GM18517 (cell line): ENCODE results near the gene TEKTIP1.
"Not testable (repeated sequence)": the region's sequence is repeated elsewhere in the genome, so short reads cannot be mapped to it uniquely, and the experiment has no call there.

ENCODE experiments used
- ATAC-seq: cut with Tn5 transposase; IDR thresholded peaks from one replicate; pipeline ENCODE4 v1.9.1; 2021; ENCODE audit warnings: mild to moderate bottlenecking, moderate library complexity; ENCODE audit not compliant: unreplicated experiment

The TEKTIP1 gene

DNA sequence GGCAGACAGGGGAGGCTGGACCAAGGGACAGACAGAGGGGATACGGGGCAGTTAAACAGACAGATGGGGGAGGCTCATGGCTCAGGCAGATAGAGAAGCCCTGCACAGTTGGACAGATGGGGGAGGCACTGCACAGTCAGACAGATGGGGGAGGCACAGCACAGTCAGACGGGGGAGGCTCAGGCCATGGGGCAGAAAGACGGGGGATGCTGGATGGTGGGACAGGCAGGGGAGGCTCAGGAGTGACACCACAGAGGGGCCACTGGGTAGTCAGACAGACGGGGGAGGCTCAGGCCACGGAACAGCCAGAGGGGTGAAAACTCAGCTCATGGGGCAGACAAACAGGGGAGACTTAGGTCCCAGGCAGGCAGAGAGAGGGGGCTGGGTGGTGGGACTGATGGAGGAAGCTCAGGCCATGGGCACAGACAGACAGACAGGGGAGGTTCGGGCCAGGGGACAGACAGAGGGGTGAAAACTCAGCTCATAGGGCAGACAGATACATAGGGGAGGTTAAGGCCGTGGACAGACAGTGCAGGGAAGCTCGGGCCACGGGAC lies 17.5 kb downstream of the TEKTIP1 start:
- no peak for ATAC-seq

DNA sequence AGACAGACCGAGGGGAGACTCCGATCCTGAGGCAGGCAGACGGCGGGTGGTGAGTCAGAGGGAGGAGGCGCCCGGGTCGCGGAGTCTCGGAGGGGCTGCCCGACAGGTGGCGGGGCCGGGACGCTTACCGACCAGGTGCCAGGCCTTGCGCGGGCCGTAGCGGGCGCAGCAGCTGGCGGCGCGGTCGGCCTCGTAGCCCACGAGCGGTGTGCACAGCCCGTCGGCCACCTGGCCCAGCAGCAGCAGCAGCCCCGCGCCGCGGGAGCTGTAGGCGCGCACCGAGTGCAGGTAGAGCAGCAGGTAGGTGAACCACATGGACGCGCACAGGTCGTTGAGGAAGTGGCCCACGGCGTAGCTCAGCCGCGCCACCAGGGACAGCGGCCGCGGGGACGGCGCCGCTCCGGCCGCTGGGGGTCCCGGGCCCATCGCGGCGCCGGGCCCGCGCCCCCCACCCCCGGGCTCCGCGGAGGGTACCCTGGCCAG lies 18.0 kb downstream of the TEKTIP1 start:
- ATAC-seq, result peak; percentile 20

DNA sequence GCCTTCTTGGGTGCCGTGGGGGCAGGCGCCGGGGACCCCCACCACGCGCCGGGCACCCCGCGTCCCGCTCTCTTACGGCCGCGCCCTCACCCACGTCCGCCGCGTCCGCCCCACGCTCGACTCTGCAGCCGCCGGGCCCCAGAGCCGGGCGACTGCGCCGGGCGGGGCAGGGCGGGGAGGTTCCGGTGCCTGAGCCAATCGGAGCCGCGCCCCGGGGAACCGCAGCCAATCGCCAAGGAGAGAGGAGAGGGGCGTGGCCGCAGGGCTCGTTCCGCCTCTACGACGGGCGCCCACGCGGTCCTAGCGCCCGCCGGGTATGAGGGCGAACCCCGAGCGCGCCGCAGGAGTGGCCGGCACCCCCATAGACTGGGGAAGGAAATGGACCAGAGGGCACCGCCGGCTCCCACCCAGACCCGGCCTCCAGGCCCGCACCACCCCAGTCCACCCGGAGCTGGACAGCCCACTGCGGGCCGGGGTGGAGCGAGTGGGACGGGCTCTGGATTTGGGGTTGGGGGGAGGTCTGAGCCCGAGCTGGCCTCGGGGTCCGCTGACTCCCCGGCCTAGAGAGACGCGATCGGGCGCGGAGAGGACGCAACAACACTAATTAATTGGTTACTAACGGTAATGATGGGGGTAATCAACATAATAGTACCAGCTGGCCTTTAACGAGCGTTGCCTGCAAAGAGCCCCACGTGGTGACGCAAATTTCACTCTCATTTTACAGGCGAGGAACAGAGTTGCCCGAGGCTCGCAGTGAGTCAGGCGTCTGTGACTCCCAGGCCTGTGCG lies 18.7 kb downstream of the TEKTIP1 start, which contains the start of gene MFSD12:
MFSD12 (minus strand) TSS at position 126 of the 788 bp plus-strand sequence. CDS start 183 bp downstream, outside the sequence.
- ATAC-seq, result peak; percentile 68

DNA sequence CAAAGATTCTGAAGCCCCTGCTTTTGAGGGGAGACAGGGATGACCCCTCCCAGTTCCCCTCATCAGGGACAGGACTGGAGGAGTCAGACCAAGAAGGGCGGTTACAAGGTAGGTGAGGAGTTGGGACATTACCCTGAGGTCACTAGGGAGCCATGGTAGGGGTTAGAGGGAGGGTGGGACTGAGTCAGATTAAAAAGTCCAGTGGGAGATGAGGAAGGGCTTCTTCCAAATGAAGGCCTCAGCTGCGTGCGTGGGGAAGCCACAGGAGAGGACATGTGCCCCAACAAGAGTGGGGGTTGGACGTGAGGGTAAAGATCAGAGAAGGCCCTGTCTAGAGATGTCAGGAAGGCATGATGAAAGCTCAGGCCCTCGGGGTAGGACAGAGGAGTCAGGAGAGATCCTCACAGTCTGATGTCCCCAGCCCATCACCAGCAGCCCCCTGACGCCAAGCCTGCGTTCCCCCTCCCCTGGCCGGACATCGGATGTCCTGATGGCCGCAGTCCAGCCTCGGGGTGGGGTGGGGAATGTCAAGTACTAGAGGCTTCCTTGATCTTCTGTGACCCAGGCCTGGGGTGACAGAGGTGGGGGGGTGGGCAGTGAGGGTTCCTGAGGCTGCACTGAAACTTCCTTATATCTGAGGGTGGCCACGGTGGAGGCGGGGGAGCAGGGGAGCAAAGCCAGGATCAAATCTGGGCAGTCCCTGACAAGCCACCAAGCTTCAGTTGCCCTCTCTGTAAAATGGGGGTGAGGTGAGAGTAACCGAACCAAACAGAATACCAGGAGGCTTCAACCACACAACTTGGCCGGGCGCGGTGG lies 24.9 kb downstream of the TEKTIP1 start:
- no peak for ATAC-seq

DNA sequence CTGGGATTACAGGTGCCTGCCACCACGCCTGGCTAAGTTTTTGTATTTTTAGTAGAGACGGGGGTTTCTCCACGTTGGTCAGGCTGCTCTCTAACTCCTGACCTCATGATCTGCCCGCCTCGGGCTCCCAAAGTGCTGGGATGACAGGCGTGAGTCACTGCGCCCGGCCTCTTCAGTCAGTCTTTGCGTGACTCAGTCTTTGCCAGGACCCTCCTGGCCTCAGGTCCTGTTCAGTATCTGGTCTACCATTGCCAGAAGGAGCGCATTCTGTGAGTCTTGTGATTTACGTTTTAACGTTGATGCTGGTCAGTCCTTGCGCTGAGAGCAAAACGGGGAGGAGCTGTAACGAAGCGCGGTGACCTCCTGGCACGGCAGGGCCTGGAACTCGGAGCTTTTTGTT lies 26.2 kb downstream of the TEKTIP1 start:
- ATAC-seq, result no peak

DNA sequence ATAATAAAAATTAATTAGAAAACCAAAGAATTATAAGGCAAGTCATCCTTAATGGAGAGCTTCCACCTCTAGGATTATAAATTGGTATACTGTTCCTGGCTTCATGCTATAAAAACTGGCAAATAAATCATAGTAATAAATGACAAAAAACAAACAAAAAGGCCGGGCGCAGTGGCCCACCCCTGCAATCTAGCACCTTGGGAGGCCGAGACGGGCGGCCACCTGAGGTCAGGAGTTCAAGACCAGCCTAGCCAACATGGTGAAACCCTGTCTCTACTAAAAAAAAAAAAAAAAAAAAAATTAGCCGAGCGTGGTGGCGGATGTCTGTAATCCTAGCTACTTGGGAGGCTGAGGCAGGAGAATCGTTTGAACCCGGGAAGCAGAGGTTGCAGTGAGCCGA lies 31.1 kb downstream of the TEKTIP1 start:
- not testable (repeated sequence) for ATAC-seq

DNA sequence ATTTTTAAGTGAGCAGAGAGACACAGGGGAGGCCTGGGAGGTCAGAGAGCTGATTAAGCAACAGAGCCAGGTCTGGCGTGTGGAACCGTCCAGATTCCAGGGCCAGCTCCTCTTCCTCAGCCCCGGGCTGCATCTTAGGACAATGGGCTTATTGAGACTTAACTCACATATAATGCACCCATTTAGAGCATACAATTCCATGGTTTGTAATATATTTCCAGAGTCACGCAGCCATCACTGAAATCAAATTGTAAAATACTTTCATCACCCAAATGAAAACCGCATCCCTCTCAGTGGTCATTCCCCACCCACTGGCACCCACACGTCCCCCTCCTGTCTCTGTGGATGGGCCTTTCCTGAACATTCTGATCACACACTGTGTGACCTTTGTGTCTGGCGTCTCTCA lies 31.6 kb downstream of the TEKTIP1 start:
- ATAC-seq, result no peak

DNA sequence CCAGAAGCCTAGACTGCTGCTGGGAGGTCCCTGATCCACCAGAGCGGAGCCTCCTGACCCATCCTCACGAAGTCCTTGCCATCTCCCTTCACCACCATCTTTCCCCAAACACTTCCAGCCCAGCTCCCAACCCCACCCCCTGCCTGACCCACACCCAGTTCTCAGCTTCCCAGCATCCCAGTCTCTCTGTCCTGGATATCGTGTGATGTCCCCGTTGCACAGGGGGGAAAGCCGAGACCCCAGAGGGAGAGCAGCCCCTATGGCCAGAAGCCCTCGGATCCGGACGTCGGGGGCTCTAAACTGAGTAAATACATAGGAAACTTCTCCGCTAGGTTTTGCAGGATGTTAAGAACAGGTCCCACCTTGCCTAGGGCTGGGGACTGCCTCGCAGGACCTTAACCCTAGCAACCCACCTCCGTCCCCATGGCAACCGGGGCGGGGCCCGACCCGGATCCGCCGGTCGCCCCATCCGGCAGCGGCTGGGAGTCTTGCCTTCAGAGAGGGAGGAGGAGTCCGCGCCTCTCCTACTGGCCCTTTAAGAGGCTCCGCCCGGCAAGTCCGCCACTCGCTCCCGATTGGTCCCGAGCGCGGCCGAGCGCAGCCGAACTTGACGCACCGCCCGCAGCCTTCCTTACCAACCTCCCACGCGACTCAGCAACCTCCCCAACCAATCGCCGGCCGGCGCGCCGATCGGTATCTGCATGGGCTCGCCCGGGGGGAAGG lies 33.3 kb downstream of the TEKTIP1 start:
- peak; percentile 92 for ATAC-seq

DNA sequence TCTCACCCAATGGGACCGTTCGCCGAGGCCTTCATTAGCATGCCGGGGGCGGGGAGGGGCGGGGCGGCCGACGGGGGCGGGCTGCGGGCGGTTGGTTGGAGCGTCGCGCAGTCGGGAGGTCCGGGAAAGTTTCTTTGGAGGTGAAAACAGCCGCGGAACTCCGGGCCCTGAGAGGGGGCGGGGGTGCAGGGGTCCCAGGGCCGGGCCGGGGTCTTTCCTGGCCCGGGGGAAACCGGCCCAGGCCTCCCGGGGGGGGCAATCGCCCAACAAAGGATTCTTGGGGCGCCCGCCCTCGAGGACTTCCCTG lies 33.8 kb downstream of the TEKTIP1 start, which contains the start of gene HMG20B:
HMG20B (plus strand) TSS at position 90 of the 307 bp plus-strand sequence. CDS start 366 bp downstream, outside the sequence.
- peak; percentile 1 for ATAC-seq

DNA sequence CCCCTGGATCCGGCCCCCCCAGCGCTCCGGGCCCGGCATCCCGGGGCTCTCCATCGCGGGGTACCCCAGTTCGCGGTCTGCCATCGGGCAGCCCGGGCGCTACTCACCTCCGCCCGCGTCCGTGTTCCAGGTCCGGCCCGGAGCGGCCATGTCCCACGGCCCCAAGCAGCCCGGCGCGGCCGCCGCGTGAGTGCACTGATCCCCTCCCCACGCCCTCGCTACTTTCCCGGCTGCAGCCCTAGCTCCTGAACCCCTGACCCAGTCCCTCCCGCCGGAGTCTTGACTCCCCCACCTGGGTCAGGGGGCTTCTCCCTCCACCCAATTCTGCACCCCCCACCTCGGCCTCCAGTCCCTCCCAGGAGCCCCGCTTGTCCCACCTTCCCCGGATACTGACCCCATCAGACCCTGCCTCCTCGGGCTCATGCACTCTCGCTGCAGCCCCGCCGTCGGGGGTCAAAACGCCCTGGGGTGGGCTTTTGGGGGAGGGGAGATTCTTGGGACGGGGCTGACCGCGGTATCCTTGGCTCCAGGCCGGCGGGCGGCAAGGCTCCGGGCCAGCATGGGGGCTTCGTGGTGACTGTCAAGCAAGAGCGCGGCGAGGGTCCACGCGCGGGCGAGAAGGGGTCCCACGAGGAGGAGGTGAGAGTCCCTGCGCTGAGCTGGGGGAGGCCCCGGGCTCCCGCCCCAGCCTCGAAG lies 34.3 kb downstream of the TEKTIP1 start:
- ATAC-seq, result no peak

DNA sequence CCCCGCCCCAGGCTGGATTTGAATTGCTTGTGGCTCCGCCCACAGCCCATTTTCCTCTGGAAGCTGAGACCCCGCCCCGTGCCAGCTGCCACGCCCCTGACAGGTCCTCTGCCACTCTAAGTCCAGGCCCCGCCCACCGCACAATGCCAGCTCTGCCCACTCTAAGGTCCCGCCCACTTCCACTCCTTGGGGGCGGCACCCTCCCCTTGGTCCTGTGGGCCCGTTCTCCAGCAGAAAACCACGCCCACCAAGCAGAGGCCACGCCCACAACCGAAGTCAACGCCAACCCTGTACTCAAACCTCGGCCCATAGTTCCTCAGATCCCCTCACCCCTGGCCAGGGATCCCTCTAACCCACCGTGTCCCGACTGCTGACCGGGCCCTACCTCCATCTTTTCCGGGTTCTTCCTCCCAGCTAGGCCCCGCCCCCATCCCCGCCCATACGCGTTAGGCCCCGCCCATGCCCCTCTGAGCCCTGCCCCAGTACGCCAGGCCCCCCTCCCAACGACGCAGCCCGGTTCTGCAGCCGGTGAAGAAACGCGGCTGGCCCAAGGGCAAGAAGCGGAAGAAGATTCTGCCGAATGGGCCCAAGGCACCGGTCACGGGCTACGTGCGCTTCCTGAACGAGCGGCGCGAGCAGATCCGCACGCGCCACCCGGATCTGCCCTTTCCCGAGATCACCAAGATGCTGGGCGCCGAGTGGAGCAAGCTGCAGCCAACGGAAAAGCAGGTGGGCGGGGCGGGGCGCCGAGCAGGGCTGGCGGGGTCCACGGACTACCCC lies 35.1 kb downstream of the TEKTIP1 start:
- ATAC-seq, result no peak

DNA sequence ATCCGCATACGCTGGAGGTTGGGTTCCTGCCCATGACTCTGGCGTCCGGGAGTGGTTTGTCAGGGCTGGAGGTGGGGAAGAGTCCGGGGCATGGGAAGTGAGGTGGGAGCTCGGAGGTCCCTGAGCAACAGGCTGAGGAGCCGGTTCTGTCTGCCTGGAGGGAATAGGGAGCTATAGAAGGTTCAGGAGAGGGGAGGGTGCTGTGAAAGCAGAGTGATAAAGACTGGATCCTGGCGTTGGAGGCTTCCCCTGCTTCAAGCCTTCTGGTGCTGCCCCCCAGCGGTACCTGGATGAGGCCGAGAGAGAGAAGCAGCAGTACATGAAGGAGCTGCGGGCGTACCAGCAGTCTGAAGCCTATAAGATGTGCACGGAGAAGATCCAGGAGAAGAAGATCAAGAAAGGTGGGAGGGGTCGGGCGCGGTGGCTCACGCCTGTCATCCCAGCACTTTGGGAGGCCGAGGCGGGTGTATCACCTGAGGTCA lies 36.3 kb downstream of the TEKTIP1 start:
- ATAC-seq, result no peak

DNA sequence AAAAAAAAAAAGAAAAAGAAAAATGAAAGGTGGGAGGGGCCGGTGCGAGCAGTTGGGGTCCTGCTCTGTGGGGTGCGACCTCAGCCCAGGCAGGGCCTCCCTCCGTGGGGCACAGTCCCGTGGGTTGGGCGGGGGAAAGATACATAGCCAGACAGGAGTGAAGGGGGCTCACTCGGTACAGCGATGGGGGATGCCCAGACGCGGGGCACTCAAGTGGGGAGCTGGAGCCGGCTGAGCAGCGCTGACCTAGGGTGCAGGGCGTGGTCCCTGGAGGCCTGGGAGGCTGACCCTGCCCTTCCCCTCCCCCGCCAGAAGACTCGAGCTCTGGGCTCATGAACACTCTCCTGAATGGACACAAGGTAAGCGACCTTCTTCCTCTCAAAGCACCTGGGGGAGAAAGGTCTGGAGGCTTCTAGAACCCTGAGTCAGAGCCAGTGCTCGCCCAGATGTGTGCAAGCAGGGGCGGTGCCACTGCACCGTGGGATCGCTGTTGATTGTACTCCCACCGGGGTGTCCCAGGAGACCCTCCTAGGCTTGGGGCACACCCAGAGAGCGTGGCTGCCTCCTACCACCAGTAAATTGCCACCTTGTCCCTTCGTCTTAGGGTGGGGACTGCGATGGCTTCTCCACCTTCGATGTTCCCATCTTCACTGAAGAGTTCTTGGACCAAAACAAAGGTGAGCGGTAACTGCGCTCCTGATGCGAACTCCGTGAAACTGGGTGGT lies 37.1 kb downstream of the TEKTIP1 start:
- no peak for ATAC-seq

DNA sequence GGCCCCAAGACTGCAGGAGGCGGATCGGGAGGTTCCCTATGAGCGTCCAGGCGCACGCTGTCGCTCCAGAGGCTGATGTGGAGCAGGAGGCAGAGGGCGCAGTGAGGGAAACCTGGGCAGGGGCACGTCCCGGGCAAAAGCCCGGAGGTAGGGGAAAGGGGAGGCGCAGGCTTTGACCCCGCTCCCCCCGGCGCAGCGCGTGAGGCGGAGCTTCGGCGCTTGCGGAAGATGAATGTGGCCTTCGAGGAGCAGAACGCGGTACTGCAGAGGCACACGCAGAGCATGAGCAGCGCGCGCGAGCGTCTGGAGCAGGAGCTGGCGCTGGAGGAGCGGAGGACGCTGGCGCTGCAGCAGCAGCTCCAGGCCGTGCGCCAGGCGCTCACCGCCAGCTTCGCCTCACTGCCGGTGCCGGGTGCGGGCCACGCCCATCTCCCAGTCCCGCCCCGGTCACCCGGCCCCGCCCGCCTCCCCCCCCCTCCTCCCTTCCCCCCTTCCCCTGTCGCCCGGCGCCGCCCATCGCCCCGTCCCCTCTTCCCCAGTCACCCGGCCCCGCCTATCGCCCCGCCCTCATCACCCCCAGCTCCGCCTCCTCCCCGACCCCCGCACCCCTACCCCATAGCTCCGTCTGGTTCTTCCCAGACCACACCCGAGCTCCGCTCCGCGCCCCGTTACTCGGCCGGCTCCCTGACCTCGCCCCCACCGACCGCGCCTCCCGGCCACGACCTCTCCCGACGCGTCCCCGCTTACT lies 37.9 kb downstream of the TEKTIP1 start:
- ATAC-seq, result no peak

DNA sequence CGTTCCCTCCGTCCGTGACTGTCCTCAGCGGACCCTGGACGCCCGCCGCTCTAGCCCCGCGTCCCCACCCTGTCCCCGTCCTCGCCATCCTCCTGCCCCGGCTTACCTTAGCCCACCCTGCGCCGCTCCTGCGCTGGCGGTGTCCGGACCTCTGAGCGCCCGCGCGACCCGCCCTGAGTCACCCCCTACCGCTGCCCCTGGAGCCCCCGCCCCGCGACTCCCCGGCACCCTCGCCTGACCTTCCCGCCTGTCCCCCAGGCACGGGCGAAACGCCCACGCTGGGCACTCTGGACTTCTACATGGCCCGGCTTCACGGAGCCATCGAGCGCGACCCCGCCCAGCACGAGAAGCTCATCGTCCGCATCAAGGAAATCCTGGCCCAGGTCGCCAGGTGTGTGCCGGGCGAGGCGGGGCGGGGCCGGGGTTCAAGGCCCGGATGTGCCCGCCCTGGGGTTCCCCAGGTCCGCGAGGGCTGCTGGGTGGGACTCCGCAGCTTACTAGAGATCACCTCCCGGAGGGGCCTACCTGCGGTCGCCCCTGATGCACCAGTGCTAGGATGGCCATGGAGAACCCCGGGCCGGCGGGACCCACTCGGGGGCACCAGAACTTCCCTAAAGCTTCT lies 38.9 kb downstream of the TEKTIP1 start:
- ATAC-seq, result no peak

DNA sequence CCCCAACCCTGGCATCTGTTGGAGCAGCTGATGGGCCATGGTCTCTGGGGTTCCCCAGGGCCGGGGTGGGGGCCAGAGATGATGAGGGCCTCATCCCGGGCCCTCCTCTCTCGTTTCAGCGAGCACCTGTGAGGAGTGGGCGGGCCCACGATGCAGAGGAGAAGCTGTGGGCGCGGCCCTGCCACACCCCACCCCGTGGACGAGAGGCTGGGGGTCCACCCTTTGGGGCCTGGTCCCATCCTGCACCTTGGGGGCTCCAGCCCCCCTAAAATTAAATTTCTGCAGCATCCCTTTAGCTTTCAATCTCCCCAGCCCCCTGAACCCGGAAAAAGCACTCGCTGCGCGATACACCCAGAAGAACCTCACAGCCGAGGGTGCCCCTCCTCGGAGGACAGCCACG lies 39.4 kb downstream of the TEKTIP1 start:
- ATAC-seq, result no peak

DNA sequence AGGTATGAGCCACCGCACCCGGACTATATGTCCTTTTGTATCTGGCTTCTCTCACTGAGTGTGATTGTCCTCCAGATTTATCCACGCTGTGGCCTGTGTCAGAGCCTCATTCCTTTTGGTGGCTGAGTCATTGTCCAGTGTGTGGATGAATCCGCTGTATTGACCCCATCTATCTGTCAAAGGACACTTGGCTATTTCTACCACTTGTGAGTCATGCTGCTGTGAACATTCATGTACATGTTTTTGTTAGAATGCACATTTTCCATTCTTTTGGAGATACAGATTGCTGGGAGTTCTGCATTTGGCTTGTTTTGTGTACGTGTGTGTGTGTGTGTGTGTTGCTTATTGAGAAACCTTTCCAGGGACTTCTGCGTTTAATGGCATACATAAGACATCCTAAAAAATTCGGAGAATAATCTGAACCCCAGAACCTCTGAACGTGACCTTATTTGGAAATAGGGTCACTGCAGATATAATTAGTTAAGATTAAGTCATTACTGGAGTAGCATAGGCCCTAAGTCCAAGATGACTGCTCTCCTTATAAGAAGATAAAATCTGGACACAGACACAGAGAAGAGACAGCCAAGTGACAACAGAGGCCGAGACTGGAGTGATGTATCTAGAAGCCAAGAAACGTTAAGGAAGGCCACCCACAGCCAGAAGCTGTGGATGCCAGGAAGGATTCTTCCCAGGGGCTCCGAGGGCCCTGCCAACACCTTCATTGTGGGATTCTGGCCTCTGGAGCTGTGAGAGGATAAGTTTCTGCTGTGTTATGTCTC lies 41.4 kb downstream of the TEKTIP1 start:
- ATAC-seq, result no peak
